A673 (cell line): Measurements from ENCODE around the gene CPEB4. TPM values are rescaled to one million over a fixed set of nuclear protein-coding genes. Genes with fewer than 3 reads are reported as not detected.

ENCODE experiments used
- BruUV-seq: library from RNA; stranded (reverse); fragments of 400-500 nt; replicated peaks from 2 replicates; lab custom pipeline; 2021; lab: Mats Ljungman, UMichigan
- CTCF ChIA-PET: fragments of 300-600 bp; sonication (Branson Sonifier 250); formaldehyde crosslinking; loops from one replicate; lab custom pipeline; 2022; ENCODE audit warnings: antibody characterized with exemption; lab: Charles Lee
- POLR2A ChIA-PET: fragments of 300-600 bp; sonication (Branson Sonifier 250); formaldehyde crosslinking; loops from one replicate; lab custom pipeline; 2022; ENCODE audit warnings: antibody characterized with exemption; ENCODE audit not compliant: low non-redundant PET; lab: Charles Lee
- DNase-seq: peaks from one replicate; pipeline ENCODE4 v3.0.0-alpha.2; 2015; ENCODE audit warnings: low spot score
- H3K27ac ChIP-seq: fragments of 200-600 bp; sonication (generic); 2 replicates; pipeline ENCODE4 v1.5.1; 2016; ENCODE audit warnings: mixed run types, low read depth, mild to moderate bottlenecking, mixed read lengths, antibody characterized with exemption, low read length; ENCODE audit not compliant: poor library complexity, severe bottlenecking
- H3K27me3 ChIP-seq: fragments of 200-600 bp; sonication (generic); replicated peaks from 2 replicates; pipeline ENCODE4 v1.6.1; 2017; ENCODE audit warnings: mixed run types, low read depth, mild to moderate bottlenecking, mixed read lengths, antibody characterized with exemption, low read length; ENCODE audit not compliant: insufficient read depth, poor library complexity
- H3K36me3 ChIP-seq: fragments of 200-600 bp; sonication (generic); 2 replicates; pipeline ENCODE4 v1.6.1; 2016; ENCODE audit warnings: mixed run types, mild to moderate bottlenecking, mixed read lengths, antibody characterized with exemption, low read length; ENCODE audit not compliant: insufficient read depth, poor library complexity, severe bottlenecking
- H3K4me1 ChIP-seq: fragments of 200-600 bp; sonication (generic); 2 replicates; pipeline ENCODE4 v1.6.1; 2017; ENCODE audit warnings: mixed run types, mild to moderate bottlenecking, mixed read lengths, antibody characterized with exemption, low read length; ENCODE audit not compliant: insufficient read depth, poor library complexity, severe bottlenecking
- H3K4me3 ChIP-seq: fragments of 200-600 bp; sonication (generic); 2 replicates; pipeline ENCODE4 v1.5.1; 2016; ENCODE audit warnings: low read depth, mixed run types, mild to moderate bottlenecking, mixed read lengths, low read length; ENCODE audit not compliant: poor library complexity, severe bottlenecking
- H3K9me3 ChIP-seq: fragments of 200-600 bp; sonication (generic); 2 replicates; pipeline ENCODE4 v1.6.1; 2016; ENCODE audit warnings: mixed run types, low read depth, mild to moderate bottlenecking, mixed read lengths, antibody characterized with exemption, low read length; ENCODE audit not compliant: poor library complexity, severe bottlenecking
- EZH2 ChIP-seq: fragments of 200-600 bp; sonication (generic); IDR thresholded peaks from 2 replicates; pipeline ENCODE4 v1.6.1; 2017; ENCODE audit warnings: borderline replicate concordance, low read depth, mild to moderate bottlenecking, mixed read lengths, antibody characterized with exemption, low read length; ENCODE audit not compliant: poor library complexity, severe bottlenecking
- intact Hi-C: fragments of 100-400 bp; cut with micrococcal nuclease; formaldehyde crosslinking; loops from one replicate; pipeline ENCODE4 v1.10.0; 2022; ENCODE audit not compliant: unreplicated experiment
- total RNA-seq: library from RNA; stranded (reverse); gene quantifications from 2 replicates; pipeline ENCODE4 v1.2.3, GENCODE V29; 2021
- TF ChIP-seq, protein P1 (sequence below): fragments of 300-800, 200-600 bp; sonication (generic); conservative IDR thresholded peaks from 2 replicates; pipeline ENCODE4 v1.5.1; 2017; ENCODE audit warnings: low read depth, mild to moderate bottlenecking, antibody characterized with exemption, low read length, moderate library complexity, mixed read lengths

Gene CPEB4
- total RNA-seq, 1 experiment from 2014 or later: 1.6 TPM

DNA sequence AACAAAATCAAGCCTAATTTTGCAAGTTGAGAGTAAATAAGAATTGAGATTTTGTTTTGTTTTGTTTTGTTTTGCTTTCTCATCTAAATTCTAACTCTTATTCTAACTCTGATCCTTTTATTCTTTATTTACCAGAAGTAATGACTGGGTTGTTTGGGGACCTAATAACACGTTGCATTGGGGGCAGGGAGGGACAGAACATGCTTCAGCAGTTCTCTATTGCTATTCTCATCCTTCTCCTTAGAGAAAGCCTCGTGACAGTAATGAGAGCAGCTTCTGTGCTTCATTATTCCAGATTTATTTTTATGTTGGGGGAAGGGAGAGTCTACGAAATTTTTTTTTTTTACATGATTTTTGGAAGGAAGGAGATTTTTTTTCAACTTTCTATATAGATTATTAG is 21.1 kb downstream of the CPEB4 start:
- DNase-seq: no peak
- no peak overlapping the region for H3K4me3 ChIP-seq
- TF ChIP-seq, protein P1, sequence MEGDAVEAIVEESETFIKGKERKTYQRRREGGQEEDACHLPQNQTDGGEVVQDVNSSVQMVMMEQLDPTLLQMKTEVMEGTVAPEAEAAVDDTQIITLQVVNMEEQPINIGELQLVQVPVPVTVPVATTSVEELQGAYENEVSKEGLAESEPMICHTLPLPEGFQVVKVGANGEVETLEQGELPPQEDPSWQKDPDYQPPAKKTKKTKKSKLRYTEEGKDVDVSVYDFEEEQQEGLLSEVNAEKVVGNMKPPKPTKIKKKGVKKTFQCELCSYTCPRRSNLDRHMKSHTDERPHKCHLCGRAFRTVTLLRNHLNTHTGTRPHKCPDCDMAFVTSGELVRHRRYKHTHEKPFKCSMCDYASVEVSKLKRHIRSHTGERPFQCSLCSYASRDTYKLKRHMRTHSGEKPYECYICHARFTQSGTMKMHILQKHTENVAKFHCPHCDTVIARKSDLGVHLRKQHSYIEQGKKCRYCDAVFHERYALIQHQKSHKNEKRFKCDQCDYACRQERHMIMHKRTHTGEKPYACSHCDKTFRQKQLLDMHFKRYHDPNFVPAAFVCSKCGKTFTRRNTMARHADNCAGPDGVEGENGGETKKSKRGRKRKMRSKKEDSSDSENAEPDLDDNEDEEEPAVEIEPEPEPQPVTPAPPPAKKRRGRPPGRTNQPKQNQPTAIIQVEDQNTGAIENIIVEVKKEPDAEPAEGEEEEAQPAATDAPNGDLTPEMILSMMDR: no peak
- no peak for TF ChIP-seq EZH2
- no peaks in the 10 kb centered on the region for H3K4me1 ChIP-seq
- ChIA-PET CTCF (no interaction called here), POLR2A (no interaction called here)
- H3K36me3 ChIP-seq: no peaks in the 10 kb centered on the region
- no peaks in the 10 kb centered on the region for H3K9me3 ChIP-seq
- no peak overlapping the region for H3K27ac ChIP-seq
- intact Hi-C loops: no loop called here
- no peaks in the 10 kb centered on the region for H3K27me3 ChIP-seq
- BruUV-seq: no TSS peak

DNA sequence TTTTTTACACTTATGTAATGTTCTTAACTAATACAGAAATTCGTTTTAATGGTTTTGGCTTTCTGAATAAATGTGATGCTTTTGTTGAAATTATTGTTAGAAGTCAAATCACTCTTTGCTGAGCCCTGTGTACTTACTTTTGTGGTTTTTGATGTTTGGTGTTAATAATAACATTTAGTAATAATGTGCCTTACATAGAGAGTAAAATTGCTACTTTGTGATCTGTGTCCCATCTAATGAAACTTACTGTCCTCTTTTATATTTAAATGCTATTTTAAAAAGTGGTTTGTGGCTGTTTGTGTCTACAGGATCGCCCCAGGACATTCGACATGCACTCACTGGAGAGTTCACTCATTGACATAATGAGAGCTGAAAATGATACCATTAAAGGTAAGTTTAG is 22.1 kb downstream of the CPEB4 start:
- H3K4me3 ChIP-seq: no peak overlapping the region
- no peaks in the 10 kb centered on the region for H3K27me3 ChIP-seq
- ChIA-PET CTCF (no interaction called here), POLR2A (no interaction called here)
- intact Hi-C loops: no loop called here
- no peak overlapping the region for H3K27ac ChIP-seq
- TF ChIP-seq, protein P1: no peak
- no peak for TF ChIP-seq EZH2
- H3K9me3 ChIP-seq: no peaks in the 10 kb centered on the region
- no TSS peak for BruUV-seq
- DNase-seq: no peak
- no peaks in the 10 kb centered on the region for H3K36me3 ChIP-seq
- H3K4me1 ChIP-seq: no peaks in the 10 kb centered on the region

DNA sequence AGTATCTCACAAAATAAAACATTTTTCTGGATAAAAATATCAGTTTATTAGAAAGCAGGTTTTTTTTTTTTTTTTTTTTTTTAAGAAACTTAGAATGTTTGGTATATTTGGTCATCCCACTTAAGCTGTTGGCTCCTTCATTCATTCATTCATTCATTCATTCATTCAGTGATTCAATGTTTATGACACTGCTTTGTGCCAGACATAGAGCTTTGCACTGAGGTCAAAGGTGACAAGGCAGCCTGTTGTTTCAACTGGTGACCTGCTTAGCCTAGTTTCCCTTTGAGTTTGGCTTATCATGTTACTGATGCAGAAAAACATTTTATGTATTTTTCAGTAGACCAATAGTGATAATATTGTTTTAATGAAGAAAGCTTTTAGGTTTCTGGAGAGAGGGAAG is 23.5 kb downstream of the CPEB4 start:
- DNase-seq: no peak
- no peaks in the 10 kb centered on the region for H3K9me3 ChIP-seq
- H3K4me3 ChIP-seq: no peak overlapping the region
- TF ChIP-seq, protein P1: no peak
- no peak for TF ChIP-seq EZH2
- H3K36me3 ChIP-seq: no peaks in the 10 kb centered on the region
- intact Hi-C loops: no loop called here
- no TSS peak for BruUV-seq
- POLR2A ChIA-PET: no interaction called here
- no peaks in the 10 kb centered on the region for H3K4me1 ChIP-seq
- no peaks in the 10 kb centered on the region for H3K27me3 ChIP-seq
- CTCF ChIA-PET: no interaction called here
- no peak overlapping the region for H3K27ac ChIP-seq
